Aorta (tissue), 5 donors: ENCODE data around the gene EEF1A2. TPM values are rescaled to one million over a fixed set of nuclear protein-coding genes. Genes with fewer than 3 reads are reported as not detected.

Source experiments
- ATAC-seq: fragments of 200-7000 bp; cut with Tn5 transposase; one replicate; pipeline ENCODE4 v1.9.1; 2022; ENCODE audit warnings: moderate library complexity; ENCODE audit not compliant: low FRiP score
- DNase-seq, 2 donors: peaks; one replicate each; pipeline ENCODE4 v3.0.0-alpha.2; 2020
- H3K27ac ChIP-seq, 2 donors: one replicate each; pipeline ENCODE4 v1.5.1; 2013; ENCODE audit warnings: low read length in 2 of 2, mild to moderate bottlenecking in 2 of 2, moderate library complexity in 2 of 2, control low read depth in 1 of 2, inconsistent platforms in 1 of 2, low read depth in 1 of 2
- H3K27me3 ChIP-seq, 2 donors: one replicate each; pipeline ENCODE4 v1.6.1; 2013; ENCODE audit warnings: control low read depth in 1 of 2, low read length in 1 of 2, mild to moderate bottlenecking in 1 of 2, moderate library complexity in 1 of 2; ENCODE audit not compliant: insufficient read depth in 2 of 2, control insufficient read depth in 1 of 2
- H3K36me3 ChIP-seq, 2 donors: one replicate each; pipeline ENCODE4 v1.6.1; 2013; ENCODE audit warnings: control low read depth in 1 of 2, low read length in 1 of 2, mild to moderate bottlenecking in 1 of 2; ENCODE audit not compliant: insufficient read depth in 2 of 2, control insufficient read depth in 1 of 2
- H3K4me1 ChIP-seq, 2 donors: one replicate each; pipeline ENCODE4 v1.6.1; 2013; ENCODE audit warnings: low read length in 2 of 2, control low read depth in 1 of 2, mild to moderate bottlenecking in 1 of 2, moderate library complexity in 1 of 2; ENCODE audit not compliant: insufficient read depth in 2 of 2, control insufficient read depth in 1 of 2
- H3K4me3 ChIP-seq, 2 donors: one replicate each; pipeline ENCODE4 v1.5.1; 2013; ENCODE audit warnings: low read length in 2 of 2, control low read depth in 1 of 2, mild to moderate bottlenecking in 1 of 2
- H3K9me3 ChIP-seq: one replicate; pipeline ENCODE4 v1.6.1; 2013; ENCODE audit warnings: mild to moderate bottlenecking, low read length; ENCODE audit not compliant: control insufficient read depth
- WGBS, 2 donors: extraction: QIAGEN DNeasy Blood & Tissue Kit; methylation state at CpG; one replicate each; pipeline ENCODE4 v1.1.7; 2013; 5-methylcytosine and 5-hydroxymethylcytosine counted together
- intact Hi-C, 2 donors: fragments of 100-400 bp; cut with DNase I; formaldehyde crosslinking; loops; one replicate each; pipeline versions ENCODE4 v1.14.2 to v1.15.0; 2022
- polyA plus RNA-seq, 2 donors: library from polyadenylated mRNA; stranded (reverse); fragments of 200-250 nt; gene quantifications; one replicate each; pipeline ENCODE4 v1.2.3, GENCODE V29; 2013
- total RNA-seq, 2 donors: library from RNA; stranded (reverse); fragmentation: NEBNext Ultra II Directional; extraction: Animal tissue kit (Norgen Biotek cat#: 25700); gene quantifications; one replicate each; pipeline ENCODE4 v1.2.1, GENCODE V29; 2021
- donor health status: healthy with polysubstance abuse.
- donor health status: Bipolar disorder and iron deficiency.
- donor health status: DM: no; HTN: no; CAD: no.
- donor health status: DM: no; HTN: no; CAD: no.
- donor health status: DM: yes; HTN: yes; CAD: no.

The EEF1A2 gene
- total and polyA plus RNA-seq, 4 donors = 0.64 to 6.0 (median 1.2) TPM

GRCh38 chr20:63440366-63440955, 58.4 kb downstream of the EEF1A2 start:
- no peaks in the 10 kb centered on the region for H3K27me3 ChIP-seq

GRCh38 chr20:63439866-63440265, 59.0 kb downstream of the EEF1A2 start:
- intact Hi-C loops = no loop called here
- no peaks in the 10 kb centered on the region for H3K27me3 ChIP-seq
- 82 to 84% methylated on average over 15 of the region's 15 CpGs for WGBS, 2 donors

More at GRCh38 chr20:63440366-63440955, 58.4 kb downstream of the EEF1A2 start:
- 82 to 86% methylated on average over 25 to 26 of the region's 26 CpGs for WGBS, 2 donors
- no peaks in the 10 kb centered on the region for H3K36me3 ChIP-seq
- no peaks in the 10 kb centered on the region for H3K4me1 ChIP-seq
- no peak overlapping the region for H3K4me3 ChIP-seq
- H3K9me3 ChIP-seq = no peaks in the 10 kb centered on the region
- DNase-seq = no peak
- intact Hi-C loops = no loop called here
- ATAC-seq = no peak
- H3K27ac ChIP-seq = no peak overlapping the region

GRCh38 chr20:63438121-63438520, 60.8 kb downstream of the EEF1A2 start:
- intact Hi-C loops = no loop called here
- no peaks in the 10 kb centered on the region for H3K36me3 ChIP-seq
- no peaks in the 10 kb centered on the region for H3K27me3 ChIP-seq
- no peaks in the 10 kb centered on the region for H3K4me1 ChIP-seq
- no peaks in the 10 kb centered on the region for H3K9me3 ChIP-seq
- no peak overlapping the region for H3K27ac ChIP-seq
- 76 to 87% methylated on average over 12 of the region's 12 CpGs for WGBS, 2 donors
- no peak overlapping the region for H3K4me3 ChIP-seq
- DNase-seq = no peak
- no peak for ATAC-seq

More at GRCh38 chr20:63439866-63440265, 59.0 kb downstream of the EEF1A2 start:
- no peak overlapping the region for H3K27ac ChIP-seq
- DNase-seq (no peak), ATAC-seq (no peak)
- no peaks in the 10 kb centered on the region for H3K36me3 ChIP-seq
- no peaks in the 10 kb centered on the region for H3K9me3 ChIP-seq
- no peaks in the 10 kb centered on the region for H3K4me1 ChIP-seq
- H3K4me3 ChIP-seq = no peak overlapping the region

Other genes starting within 250 kb of the EEF1A2 start
- gene NKAIN4, start 244.6 kb downstream of the EEF1A2 start, total RNA-seq = not detected
- gene NKAIN4, start 244.6 kb downstream of the EEF1A2 start, polyA plus RNA-seq = not detected
- gene ARFGAP1, start 226.3 kb downstream of the EEF1A2 start, total RNA-seq = 10 to 100 TPM; 75.6 to 88.2 TPM
- gene ARFGAP1, start 226.3 kb downstream of the EEF1A2 start, polyA plus RNA-seq = 100 to 1,000 TPM in 1 of 2 donors, 10 to 100 TPM in 1; 21.7 to 202 TPM
- gene COL20A1, start 205.9 kb downstream of the EEF1A2 start, total RNA-seq = under 1 TPM in 1 of 2 donors, not detected in 1; 0.09 TPM
- gene COL20A1, start 205.9 kb downstream of the EEF1A2 start, polyA plus RNA-seq = under 1 TPM in 1 of 2 donors, not detected in 1; 0.15 TPM
- gene CHRNA4, start 137.7 kb downstream of the EEF1A2 start, total RNA-seq = not detected
- gene CHRNA4, start 137.7 kb downstream of the EEF1A2 start, polyA plus RNA-seq = not detected
- gene KCNQ2, start 26.4 kb downstream of the EEF1A2 start, total RNA-seq = not detected
- gene KCNQ2, start 26.4 kb downstream of the EEF1A2 start, polyA plus RNA-seq = not detected
- gene PPDPF, start 21.7 kb upstream of the EEF1A2 start, total RNA-seq = 100 to 1,000 TPM; 176 to 190 TPM
- 100 to 1,000 TPM; 360 to 386 TPM for gene PPDPF, start 21.7 kb upstream of the EEF1A2 start, polyA plus RNA-seq
- under 1 TPM; 0.19 to 0.30 TPM for gene PTK6, start 38.3 kb upstream of the EEF1A2 start, total RNA-seq
- 1 to 10 TPM in 1 of 2 donors, under 1 TPM in 1; 0.10 to 4.6 TPM for gene PTK6, start 38.3 kb upstream of the EEF1A2 start, polyA plus RNA-seq
- not detected for gene SRMS, start 48.7 kb upstream of the EEF1A2 start, total RNA-seq
- gene SRMS, start 48.7 kb upstream of the EEF1A2 start, polyA plus RNA-seq = not detected
- under 1 TPM in 1 of 2 donors, not detected in 1; 0.57 TPM for gene FNDC11, start 55.1 kb upstream of the EEF1A2 start, total RNA-seq
- under 1 TPM in 1 of 2 donors, not detected in 1; 0.84 TPM for gene FNDC11, start 55.1 kb upstream of the EEF1A2 start, polyA plus RNA-seq
- 10 to 100 TPM; 23.2 to 41.6 TPM for gene HELZ2, start 75.2 kb upstream of the EEF1A2 start, total RNA-seq
- 1 to 10 TPM; 2.3 to 4.8 TPM for gene HELZ2, start 75.2 kb upstream of the EEF1A2 start, polyA plus RNA-seq
- 10 to 100 TPM; 10.2 to 10.3 TPM for gene GMEB2, start 128.0 kb upstream of the EEF1A2 start, total RNA-seq
- 1 to 10 TPM; 3.9 to 9.6 TPM for gene GMEB2, start 128.0 kb upstream of the EEF1A2 start, polyA plus RNA-seq
- 10 to 100 TPM; 10.5 to 31.2 TPM for gene STMN3, start 154.3 kb upstream of the EEF1A2 start, total RNA-seq
- gene STMN3, start 154.3 kb upstream of the EEF1A2 start, polyA plus RNA-seq = 10 to 100 TPM; 11.3 to 26.1 TPM
- gene RTEL1, start 159.2 kb upstream of the EEF1A2 start, total RNA-seq = 10 to 100 TPM; 35.5 to 43.0 TPM
- gene RTEL1, start 159.2 kb upstream of the EEF1A2 start, polyA plus RNA-seq = 100 to 1,000 TPM in 1 of 2 donors, 1 to 10 TPM in 1; 6.8 to 114 TPM
- gene TNFRSF6B, start 197.6 kb upstream of the EEF1A2 start, total RNA-seq = 10 to 100 TPM in 1 of 2 donors, 1 to 10 TPM in 1; 5.9 to 11.5 TPM
- 10 to 100 TPM in 1 of 2 donors, 1 to 10 TPM in 1; 2.1 to 73.9 TPM for gene TNFRSF6B, start 197.6 kb upstream of the EEF1A2 start, polyA plus RNA-seq
- gene ARFRP1, start 208.9 kb upstream of the EEF1A2 start, total RNA-seq = 10 to 100 TPM; 46.3 to 51.7 TPM
- 10 to 100 TPM; 28.9 to 76.2 TPM for gene ARFRP1, start 208.9 kb upstream of the EEF1A2 start, polyA plus RNA-seq
- 10 to 100 TPM; 20.8 to 28.6 TPM for gene ZGPAT, start 209.0 kb upstream of the EEF1A2 start, total RNA-seq
- 10 to 100 TPM; 22.5 to 49.5 TPM for gene ZGPAT, start 209.0 kb upstream of the EEF1A2 start, polyA plus RNA-seq
- gene LIME1, start 237.6 kb upstream of the EEF1A2 start, total RNA-seq = 1 to 10 TPM; 6.5 to 7.4 TPM
- 10 to 100 TPM in 1 of 2 donors, 1 to 10 TPM in 1; 9.9 to 57.6 TPM for gene LIME1, start 237.6 kb upstream of the EEF1A2 start, polyA plus RNA-seq
- gene SLC2A4RG, start 240.7 kb upstream of the EEF1A2 start, total RNA-seq = 10 to 100 TPM; 49.9 to 72.4 TPM
- 10 to 100 TPM; 24.7 to 86.7 TPM for gene SLC2A4RG, start 240.7 kb upstream of the EEF1A2 start, polyA plus RNA-seq